Measurements from ENCODE around the gene CFAP157.

GRCh38 chr9:127679506-127679905 lies 27.3 kb upstream of the CFAP157 start:
- TF ChIP-seq CTCF (IDR thresholded peaks at IDR 0.05) = no peak
- no peak for TF ChIP-seq POLR2A (IDR thresholded peaks at IDR 0.05)
- TF ChIP-seq EP300 (IDR thresholded peaks at IDR 0.05) = no peak
- TF ChIP-seq POLR2AphosphoS5 (IDR thresholded peaks at IDR 0.05) = no peak

Data from suprapubic skin (tissue), 4 donors.